GM13976 (cell line): Measurements from ENCODE around the gene CT47C1.

Source experiments
- DNase-seq: peaks from one replicate; pipeline ENCODE4 v3.0.0; 2012; ENCODE audit warnings: low spot score
- in situ Hi-C: fragments of 300-500 bp; cut with MboI; formaldehyde crosslinking; loops from one replicate; pipeline ENCODE4 v1.12.0; 2022; ENCODE audit warnings: low sequenced_read_pairs, mixed read lengths, inconsistent platforms; ENCODE audit not compliant: unreplicated experiment
- TF ChIP-seq, protein P1 (sequence below): IDR thresholded peaks from 2 replicates; pipeline ENCODE4 v1.5.1; 2012; ENCODE audit warnings: borderline replicate concordance, mild to moderate bottlenecking; ENCODE audit not compliant: insufficient read depth; ENCODE audit errors: extremely low read depth, missing control alignments, control extremely low read depth

The CT47C1 gene

DNA sequence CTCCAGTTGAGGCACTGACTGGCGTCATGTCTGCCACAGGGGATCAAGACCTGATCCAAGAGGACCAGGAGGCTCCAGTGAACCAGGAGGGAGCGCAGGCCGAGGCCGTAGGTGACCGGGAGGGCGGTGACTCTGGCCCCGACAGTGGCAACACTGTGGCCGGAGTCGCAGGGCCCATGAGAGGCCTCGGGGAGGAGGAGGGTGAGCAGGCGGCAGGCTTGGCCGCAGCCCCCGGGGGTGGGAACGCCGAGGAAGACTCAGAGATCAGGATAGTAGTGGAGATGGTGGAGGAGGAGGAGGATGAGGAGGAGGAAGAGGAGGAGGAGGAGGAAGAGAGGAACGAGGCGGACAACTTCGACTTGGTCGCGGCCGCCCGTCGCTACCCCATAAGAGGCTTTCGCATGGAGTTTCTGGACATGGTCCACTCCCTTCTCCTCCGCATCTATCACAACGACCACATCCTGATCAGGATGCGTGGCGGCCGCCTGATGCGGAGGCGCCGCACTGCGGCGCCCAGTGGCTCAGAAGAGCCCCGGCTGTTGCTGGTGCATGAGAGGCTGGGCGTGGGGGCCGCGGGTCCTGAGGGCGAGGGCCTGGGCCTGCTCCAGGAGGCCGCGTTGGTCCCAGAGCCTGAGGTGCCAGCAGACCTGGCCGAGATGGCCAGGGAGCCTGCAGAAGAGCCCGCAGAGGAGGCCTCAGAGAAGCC is 560 bp downstream of the CT47C1 start:
- TF ChIP-seq, protein P1, sequence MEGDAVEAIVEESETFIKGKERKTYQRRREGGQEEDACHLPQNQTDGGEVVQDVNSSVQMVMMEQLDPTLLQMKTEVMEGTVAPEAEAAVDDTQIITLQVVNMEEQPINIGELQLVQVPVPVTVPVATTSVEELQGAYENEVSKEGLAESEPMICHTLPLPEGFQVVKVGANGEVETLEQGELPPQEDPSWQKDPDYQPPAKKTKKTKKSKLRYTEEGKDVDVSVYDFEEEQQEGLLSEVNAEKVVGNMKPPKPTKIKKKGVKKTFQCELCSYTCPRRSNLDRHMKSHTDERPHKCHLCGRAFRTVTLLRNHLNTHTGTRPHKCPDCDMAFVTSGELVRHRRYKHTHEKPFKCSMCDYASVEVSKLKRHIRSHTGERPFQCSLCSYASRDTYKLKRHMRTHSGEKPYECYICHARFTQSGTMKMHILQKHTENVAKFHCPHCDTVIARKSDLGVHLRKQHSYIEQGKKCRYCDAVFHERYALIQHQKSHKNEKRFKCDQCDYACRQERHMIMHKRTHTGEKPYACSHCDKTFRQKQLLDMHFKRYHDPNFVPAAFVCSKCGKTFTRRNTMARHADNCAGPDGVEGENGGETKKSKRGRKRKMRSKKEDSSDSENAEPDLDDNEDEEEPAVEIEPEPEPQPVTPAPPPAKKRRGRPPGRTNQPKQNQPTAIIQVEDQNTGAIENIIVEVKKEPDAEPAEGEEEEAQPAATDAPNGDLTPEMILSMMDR: no peak
- in situ Hi-C loops: no loop called here
- DNase-seq: no peak

DNA sequence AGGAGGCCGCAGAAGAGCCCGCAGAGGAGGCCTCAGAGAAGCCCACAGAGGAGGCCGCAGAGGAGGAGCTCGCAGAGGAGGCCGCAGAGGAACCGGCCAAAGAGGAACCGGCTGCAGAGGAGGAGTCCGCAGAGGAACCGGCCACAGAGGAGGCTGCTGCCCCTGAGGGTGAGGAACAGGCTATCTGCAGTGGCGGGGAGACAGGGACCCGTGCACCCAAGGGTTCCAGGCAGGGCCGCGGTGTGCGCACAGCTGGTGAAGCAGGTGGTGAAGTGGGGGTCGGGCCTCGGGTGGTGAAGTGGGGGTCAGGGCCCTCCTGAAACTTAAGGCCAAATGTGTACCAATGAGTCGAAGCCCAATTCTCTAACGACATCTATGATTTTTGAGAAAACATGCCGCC is 1.1 kb downstream of the CT47C1 start:
- TF ChIP-seq, protein P1: no peak
- in situ Hi-C loops: no loop called here
- DNase-seq: no peak

DNA sequence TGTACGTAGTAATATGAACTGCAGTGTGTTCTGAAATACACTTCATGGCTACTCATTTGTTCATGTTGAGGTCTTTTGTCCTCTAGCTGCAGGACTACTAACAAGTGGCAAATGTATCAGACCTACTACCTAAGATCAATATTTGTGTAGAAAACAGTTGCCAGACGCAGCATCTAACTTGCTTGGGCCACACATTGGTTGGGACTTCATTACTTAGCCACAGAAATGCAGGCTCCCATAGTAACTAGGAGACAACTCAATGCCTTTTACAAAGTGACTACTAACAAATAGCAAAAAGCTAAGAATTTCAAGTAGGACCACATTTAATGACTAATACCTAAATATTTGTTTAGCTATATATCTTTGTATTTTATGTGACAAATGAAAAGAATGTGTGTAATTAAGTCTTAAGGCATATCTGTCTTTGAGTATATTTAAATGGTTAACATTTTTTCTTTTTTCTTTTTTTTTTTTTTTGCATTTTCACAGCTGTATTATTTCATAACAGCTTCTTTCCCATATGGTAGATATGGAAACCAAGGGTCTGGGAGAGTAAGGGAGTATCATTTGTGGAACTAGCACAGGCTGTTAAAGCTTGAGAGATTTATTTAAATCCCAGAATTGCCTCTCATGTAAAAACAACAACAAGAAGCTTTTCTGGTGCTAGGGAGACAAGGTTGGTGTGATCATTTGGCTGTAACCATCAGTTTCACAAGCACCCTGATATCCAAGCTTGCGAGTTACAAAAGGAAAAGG is 2.7 kb downstream of the CT47C1 start:
- in situ Hi-C loops: no loop called here
- TF ChIP-seq, protein P1: no peak

DNA sequence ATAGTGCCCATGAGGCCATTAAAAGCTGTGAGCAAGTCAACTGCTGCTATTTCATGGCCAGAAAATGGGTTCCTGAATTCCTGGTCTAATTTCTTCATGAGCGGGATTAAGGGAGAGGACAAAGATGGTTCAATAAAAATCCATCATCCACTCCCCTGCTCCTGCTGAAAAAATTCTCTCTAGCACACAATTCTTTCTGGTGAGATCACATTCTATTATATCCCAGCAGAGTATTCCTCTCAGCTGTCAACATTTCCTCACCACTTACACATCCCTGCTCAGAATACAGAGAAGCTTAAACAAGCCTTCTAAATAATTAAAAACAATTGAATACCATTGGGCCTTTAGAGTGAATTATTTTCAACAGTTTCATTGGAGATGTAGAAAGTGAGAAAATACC is 9.5 kb downstream of the CT47C1 start:
- TF ChIP-seq, protein P1: no peak
- DNase-seq: no peak
- in situ Hi-C loops: no loop called here

More for the DNA sequence above, 2.7 kb downstream of the CT47C1 start:
- no peak for DNase-seq

DNA sequence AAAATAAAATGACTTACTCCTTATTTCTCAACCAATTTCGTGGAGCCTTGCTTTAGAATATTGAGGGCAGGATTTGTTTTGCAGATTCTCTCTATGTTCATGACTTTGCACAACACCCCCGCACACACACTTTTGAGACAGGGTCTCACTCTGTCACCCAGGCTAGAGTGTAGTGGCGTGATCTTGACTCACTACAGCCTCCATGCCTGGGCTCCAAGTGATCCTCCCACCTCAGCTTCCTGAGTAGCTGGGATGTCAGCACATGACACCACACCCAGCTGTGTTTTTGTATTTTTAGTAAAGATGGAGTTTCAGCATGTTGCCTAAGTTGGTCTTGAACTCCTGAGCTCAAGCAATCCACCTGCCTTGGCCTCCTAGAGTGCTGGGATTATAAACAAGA is 12.0 kb downstream of the CT47C1 start:
- no peak for DNase-seq
- TF ChIP-seq, protein P1: no peak
- in situ Hi-C loops: no loop called here

DNA sequence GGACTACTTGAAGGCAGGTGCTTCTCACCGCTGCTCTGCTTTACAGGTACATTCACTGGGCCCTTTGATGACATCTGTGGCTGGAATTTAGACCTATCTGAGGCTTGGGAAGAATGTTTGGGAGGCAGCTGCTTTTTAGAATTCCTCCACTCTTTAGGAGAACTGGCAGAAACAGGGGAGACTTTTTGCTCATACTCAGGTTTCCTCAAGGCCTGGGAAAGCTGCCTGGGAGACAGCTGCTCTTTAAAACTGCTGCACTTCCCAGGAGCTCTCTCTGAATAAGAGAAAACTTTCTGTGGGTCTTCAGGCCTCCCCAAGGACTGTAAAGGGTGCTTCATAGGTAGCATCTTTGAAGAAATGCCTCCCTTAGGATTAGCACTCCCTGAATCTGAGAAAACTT is 14.3 kb downstream of the CT47C1 start:
- in situ Hi-C loops: no loop called here
- TF ChIP-seq, protein P1: no peak

More for the DNA sequence above, 14.3 kb downstream of the CT47C1 start:
- no peak for DNase-seq
